GM12878 (cell line): ENCODE data around the gene ARHGDIA. TPM values are rescaled to one million over a fixed set of nuclear protein-coding genes. Genes with fewer than 3 reads are reported as not detected.
A peak's percentile ranks its signal among the peaks of the same experiment; 100 is the strongest.

Experiments
- ATAC-seq: fragments of 200-7000 bp; cut with Tn5 transposase; 3 replicates; pipeline ENCODE4 v1.9.1; 2020; ENCODE audit warnings: mild to moderate bottlenecking, moderate library complexity
- BruUV-seq: library from RNA; stranded (reverse); fragments of 400-500 nt; replicated peaks from 2 replicates; lab custom pipeline; 2021; lab: Mats Ljungman, UMichigan
- CTCF ChIA-PET: fragments of 300-600 bp; sonication (Branson Sonifier 250); formaldehyde crosslinking; extraction: SDS; loops from one replicate; lab custom pipeline; 2021; ENCODE audit warnings: inconsistent platforms; lab: Yijun Ruan, JAX
- POLR2A ChIA-PET: fragments of 350-600 bp; formaldehyde crosslinking; extraction: SDS; loops from one replicate; lab custom pipeline; 2021; ENCODE audit warnings: inconsistent platforms; lab: Charles Lee
- RAD21 ChIA-PET: fragments of 300-600 bp; sonication (Branson Sonifier 250); formaldehyde crosslinking; loops from one replicate; lab custom pipeline; 2023; ENCODE audit warnings: antibody characterized with exemption; ENCODE audit not compliant: unreplicated experiment; lab: Charles Lee
- SMC1A ChIA-PET: fragments of 300-600 bp; sonication (Branson Sonifier 250); formaldehyde crosslinking; loops from one replicate; lab custom pipeline; 2023; ENCODE audit not compliant: unreplicated experiment, uncharacterized antibody; lab: Charles Lee
- DNase-seq: peaks from one replicate; pipeline ENCODE4 v3.0.0-alpha.2; 2011; ENCODE audit warnings: low read depth, low spot score
- FAIRE-seq: peaks from 3 replicates; lab custom pipeline; 2011; peaks lifted over from hg19 to GRCh38; lab: Jason Lieb, UNC
- H2AFZ ChIP-seq: 2 replicates; pipeline ENCODE4 v1.6.0; 2011; ENCODE audit warnings: low read depth, low read length, control low read depth; ENCODE audit not compliant: control insufficient read depth
- H3K27ac ChIP-seq: 2 replicates; pipeline ENCODE4 v1.5.1; 2011; ENCODE audit warnings: control low read depth; ENCODE audit not compliant: control insufficient read depth, insufficient read depth
- H3K27me3 ChIP-seq, 2 experiments: replicated peaks in 1 of 2; 2 replicates each; pipeline versions ENCODE4 v1.6.0 to v1.6.1; 2011; ENCODE audit warnings: low read length in 1 of 2; ENCODE audit not compliant: control insufficient read depth in 2 of 2, insufficient read depth in 2 of 2
- H3K36me3 ChIP-seq, 2 experiments: 2 replicates each; pipeline ENCODE4 v1.5.1; 2011; ENCODE audit warnings: low read length in 1 of 2; ENCODE audit not compliant: control insufficient read depth in 2 of 2, insufficient read depth in 2 of 2
- H3K4me1 ChIP-seq: 2 replicates; pipeline ENCODE4 v1.6.1; 2011; ENCODE audit warnings: mild to moderate bottlenecking, low read length, moderate library complexity, mixed read lengths; ENCODE audit not compliant: control insufficient read depth, insufficient read depth
- H3K4me2 ChIP-seq: 2 replicates; pipeline ENCODE4 v1.6.0; 2011; ENCODE audit warnings: control low read depth; ENCODE audit not compliant: control insufficient read depth, insufficient read depth
- H3K4me3 ChIP-seq: fragments of 200-600 bp; sonication (generic); 2 replicates; pipeline ENCODE4 v1.5.1; 2016
- H3K79me2 ChIP-seq: 2 replicates; pipeline ENCODE4 v1.6.0; 2011; ENCODE audit warnings: low read length; ENCODE audit not compliant: control insufficient read depth, insufficient read depth
- H3K9ac ChIP-seq: 2 replicates; pipeline ENCODE4 v1.8.0; 2011; ENCODE audit warnings: low read length, control low read depth, mixed read lengths; ENCODE audit not compliant: control insufficient read depth, insufficient read depth
- H3K9me3 ChIP-seq: replicated peaks from 3 replicates; pipeline ENCODE4 v1.5.1; 2011; ENCODE audit warnings: mild to moderate bottlenecking, low read length; ENCODE audit not compliant: control insufficient read depth, insufficient read depth
- H4K20me1 ChIP-seq: 2 replicates; pipeline ENCODE4 v1.6.0; 2011; ENCODE audit not compliant: control insufficient read depth, insufficient read depth
- BHLHE40 ChIP-seq, 2 experiments: fragments of 450-650 bp in 1 of 2; IDR thresholded peaks; 2 replicates each; pipeline ENCODE4 v1.6.1; 2011 to 2017; ENCODE audit warnings: low read depth in 2 of 2, borderline replicate concordance in 1 of 2, improper control_type of control experiment in 1 of 2, low read length in 1 of 2, mild to moderate bottlenecking in 1 of 2
- CHD4 ChIP-seq: fragments of 200-600 bp; sonication (generic); IDR thresholded peaks from 2 replicates; pipeline ENCODE4 v1.6.1; 2016; ENCODE audit warnings: mild to moderate bottlenecking
- DPF2 ChIP-seq: fragments of 450-650 bp; IDR thresholded peaks from 2 replicates; pipeline ENCODE4 v1.6.1; 2017; ENCODE audit warnings: mild to moderate bottlenecking
- E2F8 ChIP-seq: fragments of 450-650 bp; IDR thresholded peaks from 2 replicates; pipeline ENCODE4 v1.6.1; 2018; ENCODE audit warnings: mild to moderate bottlenecking, low read depth, moderate library complexity; ENCODE audit not compliant: partially characterized antibody
- EP300 ChIP-seq, 2 experiments: fragments of 150-350 bp in 1 of 2; IDR thresholded peaks; 2 replicates each; pipeline ENCODE4 v1.6.1; 2011 to 2012; ENCODE audit warnings: low read depth in 2 of 2, low read length in 2 of 2, borderline replicate concordance in 1 of 2, improper control_type of control experiment in 1 of 2, inconsistent platforms in 1 of 2; ENCODE audit not compliant: control insufficient read depth in 1 of 2
- EZH2 ChIP-seq: IDR thresholded peaks from 2 replicates; pipeline ENCODE4 v1.6.1; 2012; ENCODE audit warnings: low read depth, mild to moderate bottlenecking, control low read depth, inconsistent platforms, low read length, borderline replicate concordance; ENCODE audit not compliant: control insufficient read depth
- FOXM1 ChIP-seq: IDR thresholded peaks from 2 replicates; pipeline ENCODE4 v1.6.1; 2012; ENCODE audit warnings: low read depth, mild to moderate bottlenecking, inconsistent platforms, low read length, moderate library complexity
- HDAC6 ChIP-seq: fragments of 200-600 bp; sonication (generic); IDR thresholded peaks from one replicate; pipeline ENCODE4 v1.8.0; 2017; ENCODE audit warnings: antibody characterized with exemption; ENCODE audit not compliant: unreplicated experiment
- IRF4 ChIP-seq: IDR thresholded peaks from 2 replicates; pipeline ENCODE4 v1.6.1; 2011; ENCODE audit warnings: low read depth, low read length
- LARP7 ChIP-seq: fragments of 450-650 bp; IDR thresholded peaks from 2 replicates; pipeline ENCODE4 v1.6.1; 2017; ENCODE audit warnings: mild to moderate bottlenecking
- MYB ChIP-seq: fragments of 150-350 bp; IDR thresholded peaks from 2 replicates; pipeline ENCODE4 v1.6.1; 2014; ENCODE audit warnings: mild to moderate bottlenecking, low read depth, low read length, borderline replicate concordance
- NFYA ChIP-seq: IDR thresholded peaks from 2 replicates; pipeline ENCODE4 v1.6.1; 2011; ENCODE audit warnings: low read depth, mild to moderate bottlenecking, low read length, improper control_type of control experiment, borderline replicate concordance
- PAX8 ChIP-seq: fragments of 450-650 bp; IDR thresholded peaks from 2 replicates; pipeline ENCODE4 v1.6.1; 2017; ENCODE audit warnings: mild to moderate bottlenecking, moderate library complexity
- PML ChIP-seq: IDR thresholded peaks from 2 replicates; pipeline ENCODE4 v1.6.1; 2012; ENCODE audit warnings: low read length, inconsistent platforms
- RFX5 ChIP-seq: IDR thresholded peaks from 2 replicates; pipeline ENCODE4 v1.6.1; 2011; ENCODE audit warnings: low read depth, low read length, improper control_type of control experiment
- SMAD5 ChIP-seq: IDR thresholded peaks from 2 replicates; pipeline ENCODE4 v1.6.1; 2016; ENCODE audit warnings: antibody characterized with exemption, low read depth
- STAT3 ChIP-seq: IDR thresholded peaks from 2 replicates; pipeline ENCODE4 v1.6.1; 2011; ENCODE audit warnings: low read depth, low read length, improper control_type of control experiment
- TAF1 ChIP-seq: IDR thresholded peaks from 2 replicates; pipeline ENCODE4 v1.6.1; 2011; ENCODE audit warnings: mild to moderate bottlenecking, low read depth, low read length, borderline replicate concordance
- TCF12 ChIP-seq: IDR thresholded peaks from 2 replicates; pipeline ENCODE4 v1.6.1; 2011; ENCODE audit warnings: low read depth, mild to moderate bottlenecking, low read length
- YBX1 ChIP-seq: fragments of 450-650 bp; IDR thresholded peaks from 2 replicates; pipeline ENCODE4 v1.6.1; 2016; ENCODE audit warnings: antibody characterized with exemption
- ZBED1 ChIP-seq: IDR thresholded peaks from 2 replicates; pipeline ENCODE4 v1.6.1; 2016; ENCODE audit warnings: borderline replicate concordance
- ZNF207 ChIP-seq: fragments of 450-650 bp; IDR thresholded peaks from 2 replicates; pipeline ENCODE4 v1.6.1; 2014; ENCODE audit warnings: antibody characterized with exemption, mild to moderate bottlenecking, borderline replicate concordance
- WGBS: methylation state at CpG from one replicate; pipeline ENCODE4 v1.1.6; 2016; ENCODE audit warnings: low lambda C conversion rate; ENCODE audit not compliant: insufficient replicate concordance, insufficient coverage; ENCODE audit errors: missing lambda C conversion rate; 5-methylcytosine and 5-hydroxymethylcytosine counted together
- in situ Hi-C: fragments of 300-500 bp; cut with MboI; formaldehyde crosslinking; loops from 9 replicates; pipeline ENCODE4 v1.14.3; 2018; ENCODE audit warnings: mixed read lengths
- intact Hi-C: fragments of 100-400 bp; cut with micrococcal nuclease; formaldehyde crosslinking; loops from one replicate; pipeline ENCODE4 v1.14.2; 2022; ENCODE audit not compliant: unreplicated experiment
- polyA plus RNA-seq, 11 experiments: library from polyadenylated mRNA; depleted of rRNA in 4 of 11; unstranded in 6 of 11; stranded (reverse) in 5 of 11; fragments of >200 nt; fragmentation: Nextera tagmentation in 4 of 11; fragmentation: Illumina TruSeq in 1 of 11; extraction: Ambion mirVana in 4 of 11; extraction: Trizol in 1 of 11; gene quantifications; 1 replicate in 1 of 11; 2 replicates in 10 of 11; pipeline versions ENCODE4 v1.2.1 to v1.2.3, GENCODE V29; 2011 to 2016; ENCODE audit warnings: inconsistent platforms in 2 of 11, missing spikeins in 2 of 11, low read depth in 1 of 11
- total RNA-seq, 4 experiments: library from RNA; depleted of rRNA in 3 of 4; stranded (reverse); fragments of >200 nt in 3 of 4; fragmentation: Illumina TruSeq in 1 of 4; extraction: Trizol in 1 of 4; gene quantifications; 2 replicates each; pipeline versions ENCODE4 v1.2.1 to v1.2.3, GENCODE V29; 2013 to 2021

ARHGDIA gene
- total and polyA plus RNA-seq, 10 of the 15 experiments (the other 5 are each of a cell fraction or from before 2014, with no cell fraction given), result 17.9 to 552 (median 169) TPM

GRCh38 chr17:81871387-81872230, 472 bp upstream of the ARHGDIA start:
- ChIA-PET SMC1A (interaction anchor here (1.6 to 1.8 kb wide), 2 partner anchors 8 to 10 kb away, joined by 5 read pairs; no protein-coding TSS in a partner anchor), CTCF (interaction anchor here (1.1 to 2.4 kb wide), 5 partner anchors 11 to 150 kb away, joined by 3 to 7 read pairs (median 4); partner anchors contain the start of gene P4HB), POLR2A (interaction anchor here (0.7 to 3.5 kb wide), 10 partner anchors 10 to 57 kb away, joined by 4 to 26 read pairs (median 5); partner anchors contain the start of genes ALYREF, ANAPC11 and SIRT7), RAD21 (no interaction called here)
- DNase-seq (peak; percentile 53), FAIRE-seq (peak; percentile 80), ATAC-seq (peak; percentile 30)
- Histone ChIP-seq H3K9ac (peak overlapping the region; percentile 97), H3K79me2 (peaks cover 37% of the 10 kb centered on the region), H3K27ac (peak overlapping the region; percentile 98), H3K4me2 (peak overlapping the region; percentile 96), H3K4me1 (0 out of 2 replicates have a peak, but pooled peaks cover 6% of the 10 kb centered on the region), H4K20me1 (0 out of 2 replicates have a peak, but pooled peaks cover 1% of the 10 kb centered on the region), H2AFZ (peak overlapping the region; percentile 69), H3K9me3 (no peaks in the 10 kb centered on the region), H3K36me3 (peaks cover 0 to 23% of the 10 kb centered on the region in 2 experiments; a peak in 2 of 4 replicates), H3K4me3 (peak overlapping the region; percentile 73), H3K27me3 (no peaks in the 10 kb centered on the region)
- BruUV-seq, result TSS peak; percentile 93
- in situ Hi-C loops (no loop called here), intact Hi-C loops (loop anchor here (2.0 to 5.0 kb wide), 2 partner anchors 19 to 56 kb away; partner anchors contain the start of genes ALYREF, ANAPC11 and MAFG)
- WGBS, result under 1% methylated on average over 84 of the region's 86 CpGs
- TF ChIP-seq LARP7, result peak; percentile 100
- TF ChIP-seq ZBED1, result no peak; the same call in 1 of the 2 replicates
- no peak; the same call in 1 of the 2 replicates for TF ChIP-seq CHD4
- peak; percentile 94 for TF ChIP-seq ZNF207
- peak; percentile 66; the same call in 1 of the 2 replicates for TF ChIP-seq PML
- TF ChIP-seq HDAC6, result no peak
- 0 out of 4 replicates have a peak, but pooled peaks of 1 of the 2 experiments have one; percentile 10 for TF ChIP-seq EP300 (IDR thresholded peaks at IDR 0.05; ENCODE audit: borderline replicate concordance in 1 of 2, control insufficient read depth in 1 of 2, low read depth in 2 of 2, low read length in 2 of 2)
- peak; percentile 58; the same call in 1 of the 2 replicates for TF ChIP-seq TCF12
- no peak for TF ChIP-seq IRF4
- TF ChIP-seq PAX8, result no peak
- TF ChIP-seq E2F8, result no peak
- no peak for TF ChIP-seq EZH2
- TF ChIP-seq NFYA, result no peak
- no peak for TF ChIP-seq FOXM1
- TF ChIP-seq BHLHE40 (IDR thresholded peaks at IDR 0.05; ENCODE audit: borderline replicate concordance in 1 of 2, low read depth in 2 of 2, low read length in 1 of 2), result peak; percentile 99 to 100
- TF ChIP-seq YBX1, result no peak
- peak; percentile 46; the same call in 1 of the 2 replicates for TF ChIP-seq SMAD5
- no peak for TF ChIP-seq STAT3
- peak; percentile 80; the same call in 1 of the 2 replicates for TF ChIP-seq TAF1
- peak; percentile 89 for TF ChIP-seq DPF2
- TF ChIP-seq RFX5, result no peak
- TF ChIP-seq MYB, result no peak
